Choroid plexus epithelial cell (primary cell): ENCODE results near the gene PIK3C2A.

Source experiments
- DNase-seq: peaks from one replicate; pipeline ENCODE4 v3.0.0-alpha.2; 2010; ENCODE audit warnings: low read depth
- H3K4me3 ChIP-seq: 2 replicates; pipeline ENCODE4 v1.5.1; 2011; ENCODE audit warnings: low read depth, mild to moderate bottlenecking, control low read depth, low read length, moderate library complexity
- CTCF ChIP-seq: conservative IDR thresholded peaks from 2 replicates; pipeline ENCODE4 v1.5.1; 2011; ENCODE audit warnings: low read depth, mild to moderate bottlenecking, control low read depth, inconsistent platforms, low read length, moderate library complexity

PIK3C2A gene

GRCh38 chr11:17224727-17225126 is 16.9 kb upstream of the PIK3C2A start:
- no peak overlapping the region for H3K4me3 ChIP-seq
- no peak for TF ChIP-seq CTCF
- DNase-seq = peak; percentile 18

DNA sequence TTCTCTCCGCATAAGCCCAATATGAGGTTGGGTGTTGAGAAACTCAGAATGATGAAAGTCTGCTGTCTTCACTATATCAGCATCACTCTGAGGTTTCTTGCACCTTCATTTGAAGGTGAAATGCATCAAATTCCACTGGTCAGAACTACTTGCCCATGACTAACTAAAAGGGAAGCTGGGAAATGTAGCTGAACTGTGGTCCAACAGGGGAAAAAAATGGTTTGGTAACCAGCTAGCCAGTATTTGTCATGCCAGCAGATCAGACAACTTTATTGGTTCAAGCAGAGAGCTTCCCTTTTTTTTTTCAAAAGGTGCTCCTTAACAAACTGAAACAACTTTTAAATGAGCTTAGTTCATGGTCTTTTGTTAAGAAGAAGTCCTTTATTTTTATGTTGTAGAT is 14.2 kb upstream of the PIK3C2A start:
- no peak for TF ChIP-seq CTCF
- DNase-seq = peak; percentile 84
- no peak overlapping the region for H3K4me3 ChIP-seq

DNA sequence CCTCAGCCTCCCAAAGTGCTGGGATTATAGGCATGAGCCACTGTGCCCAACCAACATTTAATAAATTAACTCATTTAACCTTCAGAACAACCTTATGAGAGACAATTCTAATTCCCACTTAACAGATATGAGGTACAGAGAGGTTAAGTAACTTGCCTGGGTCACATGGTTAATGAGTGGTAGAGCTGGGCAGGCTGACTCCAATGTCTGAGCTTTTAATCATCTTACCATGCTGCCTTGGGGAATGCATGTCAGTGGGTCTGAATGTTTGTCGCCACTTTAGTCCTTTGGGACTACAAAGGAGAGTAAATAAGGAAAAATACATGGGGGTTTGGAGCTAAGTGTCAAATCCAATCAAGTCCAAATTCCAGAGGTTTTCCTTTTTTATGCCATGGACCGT is 11.2 kb upstream of the PIK3C2A start:
- H3K4me3 ChIP-seq = no peak overlapping the region
- no peak for TF ChIP-seq CTCF
- no peak for DNase-seq

DNA sequence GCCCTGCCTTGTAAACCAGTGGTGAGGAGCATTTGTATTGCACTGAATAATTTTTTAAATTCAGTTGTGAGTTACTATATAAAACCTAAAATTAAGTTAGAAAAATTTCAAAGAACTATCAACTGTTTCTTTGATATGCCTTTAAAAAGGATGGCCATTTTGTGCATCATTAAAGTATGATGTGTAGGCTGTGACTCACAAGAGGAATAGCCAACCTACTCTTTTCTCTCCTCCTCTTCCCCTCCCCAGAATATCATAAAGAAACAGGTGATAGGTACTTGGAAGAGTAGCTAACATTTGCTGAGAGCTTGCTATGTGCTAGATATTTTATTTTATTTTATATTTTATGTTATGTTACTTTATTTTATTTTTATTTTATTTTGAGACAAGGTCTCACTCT is 10.6 kb upstream of the PIK3C2A start:
- H3K4me3 ChIP-seq = no peak overlapping the region
- DNase-seq = no peak
- TF ChIP-seq CTCF = no peak

DNA sequence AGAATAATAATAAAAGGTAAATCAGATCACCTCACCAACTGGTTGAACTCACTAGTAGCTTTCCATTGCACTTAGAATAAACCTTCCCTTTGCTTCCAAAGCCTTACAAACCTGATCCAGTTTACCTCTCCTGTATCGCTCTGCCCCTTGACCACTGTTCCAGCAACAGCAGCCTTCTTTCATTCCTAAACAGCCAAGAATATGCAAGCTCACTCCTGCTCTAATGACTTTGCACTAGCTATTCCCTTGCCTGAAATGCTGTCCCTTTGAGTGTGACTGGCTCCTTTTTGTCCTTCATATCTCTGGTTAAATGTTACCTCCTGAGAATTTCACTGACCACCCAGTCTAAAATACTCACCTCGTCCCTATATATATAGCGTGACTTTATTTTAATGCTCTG is 9.6 kb upstream of the PIK3C2A start:
- DNase-seq = no peak
- TF ChIP-seq CTCF = no peak
- H3K4me3 ChIP-seq = no peak overlapping the region

- no peak overlapping the region for H3K4me3 ChIP-seq
- no peak for DNase-seq
- no peak for TF ChIP-seq CTCF
Measured at GRCh38 chr11:17214338-17214737, 6.6 kb upstream of the PIK3C2A start.

- H3K4me3 ChIP-seq = no peak overlapping the region
- TF ChIP-seq CTCF = no peak
- no peak for DNase-seq
Measured at GRCh38 chr11:17211286-17211685, 3.5 kb upstream of the PIK3C2A start.
